HG03521 (cell line): ENCODE data around the gene USO1.
"Not testable (repeated sequence)": the region's sequence is repeated elsewhere in the genome, so short reads cannot be mapped to it uniquely, and the experiment has no call there.

Source experiments
- ATAC-seq: cut with Tn5 transposase; IDR thresholded peaks from one replicate; pipeline ENCODE4 v1.9.1; 2021; ENCODE audit warnings: mild to moderate bottlenecking, moderate library complexity; ENCODE audit not compliant: unreplicated experiment

Gene USO1

DNA sequence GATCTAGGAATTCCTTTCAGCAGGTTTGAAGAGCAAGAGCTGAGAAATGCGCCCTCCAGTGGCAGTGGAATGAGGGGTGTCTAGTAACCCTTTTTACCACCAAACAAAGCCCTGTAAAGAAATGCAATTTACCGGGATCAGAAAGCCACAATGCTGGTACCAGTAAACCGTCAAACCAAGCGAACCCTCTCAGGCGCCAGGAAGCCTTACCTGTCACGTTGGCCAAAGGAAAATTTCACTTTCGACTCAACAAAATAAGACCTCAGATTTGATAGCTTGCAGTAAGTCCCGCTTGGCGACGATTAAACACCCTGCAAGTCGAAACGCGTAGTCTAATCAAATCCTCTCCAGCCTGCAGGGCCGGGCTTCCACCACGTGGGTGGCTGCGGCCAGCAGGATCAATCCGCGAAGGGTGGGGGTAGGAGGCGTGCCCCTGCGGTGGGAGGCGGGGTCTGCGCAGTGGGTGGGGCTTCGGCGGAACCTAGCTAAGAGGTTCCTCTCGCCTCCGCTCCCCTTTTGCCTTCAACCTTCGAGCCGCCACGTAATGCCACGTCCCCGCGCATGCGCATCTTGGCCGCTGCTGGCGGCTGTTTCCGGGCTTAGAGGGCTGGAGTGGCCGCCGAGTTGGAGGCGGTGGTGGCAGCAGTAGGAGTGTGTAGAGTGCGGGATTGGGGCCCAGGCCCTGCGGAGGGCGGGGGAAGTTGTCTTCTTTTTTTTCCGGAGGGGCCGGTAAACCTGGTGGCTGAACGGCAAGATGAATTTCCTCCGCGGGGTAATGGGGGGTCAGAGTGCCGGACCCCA, at the start of gene USO1:
TSS of gene USO1 (plus strand) at position 512 of the 801 bp plus-strand sequence. CDS start at position 755, 243 bp downstream.
- ATAC-seq = peak; percentile 90

GRCh38 chr4:75675004-75675531, 49.3 kb upstream of the USO1 start:
- no peak for ATAC-seq

GRCh38 chr4:75678473-75678872, 45.9 kb upstream of the USO1 start:
- ATAC-seq = no peak

DNA sequence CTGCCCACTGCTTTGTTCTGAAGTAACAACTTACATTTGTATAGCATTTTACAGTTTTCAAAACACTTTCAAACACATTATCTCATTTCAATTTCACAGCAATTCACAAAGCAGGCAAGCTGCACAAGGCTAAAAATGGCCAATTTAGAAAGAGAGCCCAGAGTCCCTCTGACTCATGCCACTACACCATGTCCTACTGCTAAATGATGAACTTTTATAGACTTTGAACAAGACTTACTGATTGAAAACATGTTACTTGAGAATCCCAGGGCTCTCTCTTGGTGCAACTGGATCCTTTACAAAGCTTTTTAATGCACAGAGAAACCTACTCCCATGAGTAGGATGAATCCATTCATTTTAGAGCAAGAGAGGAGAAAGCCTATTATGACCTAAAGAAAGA, 45.4 kb upstream of the USO1 start:
- ATAC-seq = no peak

- ATAC-seq = no peak
These were observed 44.4 kb upstream of the USO1 start for GRCh38 chr4:75679876-75680575.

DNA sequence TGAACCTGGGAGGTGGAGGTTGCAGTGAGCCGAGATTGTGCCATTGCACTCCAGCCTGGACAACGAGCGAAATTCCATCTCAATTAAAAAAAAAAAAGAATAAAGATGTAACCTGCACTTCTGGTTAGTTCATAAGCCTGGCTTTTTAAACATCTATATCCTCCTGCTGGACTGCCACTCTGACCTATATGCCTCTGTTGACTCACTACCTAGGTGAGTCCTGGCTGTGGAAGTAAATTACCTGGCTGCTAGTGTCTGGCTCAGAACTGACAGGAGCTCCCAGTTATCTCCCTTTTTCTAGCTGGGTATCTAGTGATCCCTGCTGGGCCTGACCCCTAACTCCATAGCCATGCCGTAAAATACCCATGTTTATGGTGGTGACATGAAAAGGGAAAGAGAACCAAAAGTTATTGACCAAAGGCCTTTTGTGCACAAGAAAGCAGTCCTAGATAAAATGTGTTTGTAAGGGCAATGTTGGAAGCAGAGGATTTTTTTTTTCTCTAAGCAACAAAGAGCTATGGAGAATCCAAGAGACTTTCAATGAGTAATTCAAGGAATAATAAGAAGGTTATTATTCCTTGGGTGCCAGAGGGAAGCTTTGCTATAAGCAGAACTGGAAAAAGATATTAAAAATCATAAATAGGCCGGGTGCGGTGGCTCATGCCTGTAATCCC, 40.8 kb upstream of the USO1 start:
- no peak for ATAC-seq

- no peak for ATAC-seq
These were observed 38.7 kb upstream of the USO1 start for GRCh38 chr4:75685546-75686189.

GRCh38 chr4:75686346-75686745, 38.0 kb upstream of the USO1 start:
- ATAC-seq = no peak

DNA sequence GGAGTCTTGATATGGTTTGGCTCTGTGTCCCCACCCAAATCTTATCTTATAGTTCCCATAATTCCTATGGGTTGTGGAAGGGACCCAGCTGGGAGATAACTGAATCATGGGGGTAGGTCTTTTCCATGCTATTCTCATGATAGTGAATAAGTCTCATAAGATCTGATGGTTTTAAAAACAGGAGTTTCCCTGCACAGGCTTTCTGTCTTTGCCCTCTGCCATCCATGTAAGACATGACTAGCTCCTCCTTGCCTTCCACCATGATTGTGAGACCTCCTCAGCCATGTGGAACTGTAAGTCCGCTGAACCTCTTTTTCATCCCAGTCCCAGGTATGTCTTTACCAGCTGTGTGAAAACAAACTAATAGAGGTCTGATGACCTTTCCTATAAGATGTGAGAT, 37.3 kb upstream of the USO1 start:
- not testable (repeated sequence) for ATAC-seq

- not testable (repeated sequence) for ATAC-seq
These were observed 32.3 kb upstream of the USO1 start for GRCh38 chr4:75692066-75692465.

DNA sequence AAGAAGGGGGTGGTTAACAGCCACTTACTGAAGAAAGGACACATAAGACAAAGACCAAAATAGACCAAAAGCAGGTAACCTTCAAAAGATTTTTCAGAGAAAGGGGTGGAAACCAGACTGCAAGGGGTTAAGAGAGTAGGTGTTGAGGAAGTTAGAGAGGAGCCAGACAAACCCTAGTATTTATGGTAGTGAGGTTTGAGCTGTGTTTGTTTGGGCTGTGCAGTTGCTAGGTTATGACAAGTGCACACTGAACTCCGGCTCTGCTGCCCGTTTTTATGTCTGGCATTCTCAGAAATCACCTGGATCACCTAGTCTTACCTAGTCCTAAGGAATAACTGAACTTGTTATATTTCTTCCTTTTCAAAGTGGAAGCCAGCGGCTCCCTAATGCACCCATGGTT, 28.3 kb upstream of the USO1 start:
- no peak for ATAC-seq

GRCh38 chr4:75696581-75696980, 27.8 kb upstream of the USO1 start:
- ATAC-seq = no peak

- peak; percentile 77 for ATAC-seq
These were observed 26.0 kb upstream of the USO1 start for GRCh38 chr4:75698162-75698962.

- ATAC-seq = peak; percentile 21
These were observed 25.5 kb upstream of the USO1 start for GRCh38 chr4:75698963-75699228.

DNA sequence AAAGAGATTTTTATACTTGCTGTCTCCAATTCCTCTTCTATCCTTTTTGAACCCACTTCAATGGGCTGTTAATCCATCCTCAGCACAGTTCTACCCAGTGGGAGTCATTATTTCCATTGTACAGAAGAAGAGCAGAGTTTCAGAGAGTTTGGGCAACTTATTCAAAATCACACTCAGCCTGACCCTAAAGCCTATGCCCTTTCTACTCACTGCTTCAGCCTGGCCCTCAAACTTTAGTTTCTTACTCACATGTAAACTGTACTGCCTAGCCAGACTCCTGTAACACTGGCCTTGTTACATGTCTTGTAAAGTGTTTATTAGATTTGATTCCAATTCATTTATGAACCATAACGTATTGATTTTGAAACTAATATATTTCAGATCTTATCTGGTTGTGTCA, 25.1 kb upstream of the USO1 start:
- no peak for ATAC-seq

- no peak for ATAC-seq
These were observed 21.4 kb upstream of the USO1 start for GRCh38 chr4:75702919-75703411.

- no peak for ATAC-seq
These were observed 19.0 kb upstream of the USO1 start for GRCh38 chr4:75705198-75705977.

- no peak for ATAC-seq
These were observed 16.1 kb upstream of the USO1 start for GRCh38 chr4:75708218-75708691.

GRCh38 chr4:75710246-75710645, 14.1 kb upstream of the USO1 start:
- no peak for ATAC-seq
